HT-29 (cell line): ENCODE data around the gene TEX2. TPM values are rescaled to one million over a fixed set of nuclear protein-coding genes. Genes with fewer than 3 reads are reported as not detected.
"Not testable (repeated sequence)": the region's sequence is repeated elsewhere in the genome, so short reads cannot be mapped to it uniquely, and the experiment has no call there.

Source experiments
- DNase-seq: peaks from one replicate; pipeline ENCODE4 v3.0.0-alpha.2; 2015; ENCODE audit warnings: low spot score
- total RNA-seq: library from RNA; depleted of rRNA; stranded (reverse); fragments of >200 nt; shearing (Covaris generic); gene quantifications from 2 replicates; pipeline ENCODE4 v1.2.3, GENCODE V29; 2014

The TEX2 gene
- total RNA-seq, 1 experiment from 2014 or later: 9.8 TPM

DNA sequence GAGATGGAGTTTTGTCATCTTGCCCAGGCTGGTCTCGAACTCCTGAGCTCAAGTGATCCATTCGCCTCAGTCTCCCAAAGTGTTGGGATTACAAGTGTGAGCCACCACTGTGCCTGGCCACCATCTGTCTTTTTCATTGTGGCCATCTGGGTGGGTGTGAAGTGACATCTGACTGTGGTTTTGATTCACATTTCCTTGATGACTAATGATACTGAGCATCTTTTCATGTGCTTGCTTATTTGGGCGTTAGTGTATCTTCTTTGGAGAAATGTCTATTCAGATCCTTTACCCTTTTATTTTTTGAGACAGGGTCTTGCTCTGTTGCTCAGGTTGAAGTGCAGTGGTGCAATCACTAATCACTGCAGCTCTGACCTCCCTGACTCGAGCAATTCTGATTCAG lies 79.2 kb downstream of the TEX2 start:
- no peak for DNase-seq

DNA sequence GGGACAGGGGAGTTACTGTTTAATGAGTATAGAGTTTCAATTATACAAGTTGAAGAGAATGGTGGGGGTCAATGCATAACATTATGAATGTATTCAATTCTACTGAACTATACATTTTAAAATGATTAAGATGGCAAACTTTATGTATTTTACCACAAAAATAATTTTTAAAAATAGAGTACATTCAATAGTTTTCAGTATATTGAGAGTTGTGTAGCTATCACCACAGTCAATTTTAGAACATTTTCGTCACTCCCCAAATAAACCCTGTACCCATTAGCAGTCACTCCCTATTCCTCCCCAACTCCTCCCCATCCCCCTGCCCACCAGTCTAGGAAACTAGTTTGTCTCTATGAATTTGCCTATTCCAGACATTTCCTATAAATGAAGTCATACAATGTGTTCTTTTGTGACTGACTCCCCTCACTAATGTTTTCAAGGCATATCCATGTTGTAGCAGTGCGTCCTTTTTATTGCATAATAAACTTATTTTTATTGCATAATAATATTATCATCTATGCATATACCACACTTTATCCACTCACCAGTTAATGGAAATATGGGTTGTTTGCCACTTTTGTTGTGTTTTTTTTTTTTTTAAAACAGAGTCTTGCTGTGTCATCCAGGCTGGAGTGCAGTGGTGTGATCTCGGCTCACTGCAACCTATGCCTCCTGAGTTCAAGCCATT lies 80.6 kb downstream of the TEX2 start:
- no peak for DNase-seq

DNA sequence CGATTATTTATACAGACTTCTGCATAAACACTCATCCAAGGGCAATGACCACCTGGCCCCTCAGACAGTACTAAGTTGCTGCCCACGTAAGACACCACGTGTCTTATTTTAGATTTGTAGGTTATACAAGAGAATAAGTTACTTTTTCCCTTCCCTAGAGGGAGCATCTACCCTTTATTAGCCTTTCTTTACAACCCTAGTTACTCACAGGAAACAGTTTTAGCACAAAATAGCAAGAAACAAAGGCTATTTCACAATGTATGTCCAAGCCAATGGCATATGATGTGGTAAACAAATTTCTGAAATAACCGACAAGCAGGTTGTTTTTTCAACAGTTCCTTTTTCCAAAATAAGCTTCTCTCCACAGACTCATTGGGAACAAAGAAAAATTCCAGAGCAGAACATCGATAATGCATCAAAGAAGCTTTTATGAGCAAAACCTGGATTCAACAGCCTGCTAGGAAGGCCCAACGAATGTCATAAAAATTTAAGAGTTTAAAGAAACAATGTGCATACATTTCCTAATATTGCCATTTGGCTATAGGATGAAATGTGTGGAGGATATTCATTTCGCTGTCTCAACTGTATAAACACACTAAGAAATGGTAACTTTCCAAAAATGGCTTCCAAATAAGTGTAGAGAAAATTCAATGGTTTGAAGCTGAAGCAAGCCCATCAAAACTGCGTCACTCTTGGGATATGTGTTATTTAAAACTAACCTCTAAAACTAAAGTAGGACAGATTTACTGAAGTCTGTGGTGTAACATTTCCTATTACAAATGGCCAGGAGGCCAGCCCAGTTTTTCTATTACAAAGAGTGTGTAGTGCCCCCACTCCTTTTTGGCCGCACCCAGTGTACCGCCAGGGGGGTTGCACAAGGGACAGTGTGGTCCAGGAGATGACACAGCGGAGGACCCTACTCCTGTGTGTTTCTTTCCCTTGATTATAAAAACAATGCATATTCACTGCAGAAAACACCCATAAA lies 82.7 kb downstream of the TEX2 start:
- DNase-seq: no peak

DNA sequence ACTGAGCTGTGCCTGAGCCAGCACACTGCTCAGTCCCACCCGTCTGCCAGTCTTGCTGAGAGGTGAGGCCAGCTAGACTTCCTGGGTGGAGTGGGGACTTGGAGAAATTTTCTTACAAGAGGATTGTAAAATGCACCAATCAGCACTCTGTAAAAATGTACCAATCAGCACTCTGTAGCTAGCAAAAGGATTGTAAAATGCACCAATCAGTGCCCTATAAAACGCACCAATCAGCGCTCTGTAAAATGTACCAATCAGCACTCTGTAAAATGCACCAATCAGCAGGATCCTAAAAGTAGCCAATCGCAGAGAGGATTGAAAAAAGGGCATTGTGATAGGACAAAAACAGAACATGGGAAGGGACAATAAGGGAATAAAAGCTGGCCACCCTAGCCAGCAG lies 84.0 kb downstream of the TEX2 start:
- DNase-seq: not testable (repeated sequence)

DNA sequence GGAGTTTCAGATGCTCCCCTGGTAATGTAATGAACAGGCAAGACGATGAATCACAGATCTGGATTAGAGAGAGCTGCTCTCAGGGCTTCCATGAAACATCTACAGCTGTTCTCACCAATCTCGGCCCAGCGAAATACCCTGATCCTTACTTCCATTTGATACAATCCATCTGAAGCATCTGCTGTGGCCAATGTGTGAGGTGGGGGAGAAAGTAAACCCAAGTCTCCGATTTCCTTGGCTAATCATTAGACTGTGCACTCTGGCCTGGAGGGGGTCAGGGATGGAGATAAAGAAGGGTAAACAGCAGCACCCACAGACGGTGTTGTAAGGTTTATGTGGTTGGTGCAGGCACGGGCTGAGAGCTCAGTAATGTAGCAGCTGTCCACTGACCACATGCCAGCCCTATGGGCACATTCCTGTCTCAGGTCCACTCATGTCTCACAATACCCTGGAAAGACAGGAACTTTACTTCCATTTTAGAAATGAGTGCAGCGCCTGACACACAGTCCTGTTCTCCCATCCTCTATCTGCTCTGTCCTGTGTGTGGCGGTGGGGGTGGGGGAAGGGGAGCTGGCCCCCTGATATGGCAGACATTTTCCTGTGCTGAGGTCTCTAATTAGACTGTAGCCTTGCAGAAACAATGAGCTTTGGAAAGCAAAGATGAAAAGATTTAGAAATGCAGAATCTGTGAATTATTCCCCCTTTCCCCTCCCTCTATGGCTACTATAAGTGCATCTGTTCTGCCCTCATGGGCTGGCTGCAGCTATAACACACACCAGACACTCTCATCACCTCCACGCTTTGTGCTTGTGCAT lies 84.8 kb downstream of the TEX2 start:
- no peak for DNase-seq

DNA sequence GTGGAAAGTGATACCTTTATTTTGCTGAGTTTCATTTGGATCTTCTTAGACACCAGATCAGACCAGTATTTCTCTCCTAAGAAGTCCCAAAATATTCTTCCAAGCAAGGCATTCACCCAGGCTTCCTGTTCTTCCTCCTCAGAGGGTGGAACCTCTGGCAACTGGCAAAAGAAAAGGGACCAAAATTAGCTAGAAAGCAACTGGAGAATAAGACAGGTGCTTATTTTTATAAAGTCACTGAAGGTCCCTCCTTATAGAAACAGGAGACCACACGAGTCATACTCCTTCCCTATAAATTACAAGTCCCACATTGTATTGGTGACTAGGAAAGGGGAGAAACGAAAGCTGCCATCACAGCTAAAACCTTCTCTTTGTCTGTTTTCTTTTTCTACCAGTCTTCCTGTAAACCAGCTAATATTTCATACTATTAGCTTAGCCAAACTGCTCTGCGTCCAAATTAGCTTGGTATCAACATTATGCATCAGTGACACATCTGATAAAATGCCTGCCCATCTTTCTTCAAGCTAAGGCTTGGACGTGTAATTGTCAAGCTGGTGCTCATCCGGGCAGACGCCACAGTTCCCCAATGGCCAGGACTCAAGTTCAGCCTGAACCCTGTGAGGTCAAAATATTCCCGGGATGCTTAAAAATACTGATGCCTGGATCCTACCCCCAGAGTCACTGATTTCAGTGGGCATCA lies 85.6 kb downstream of the TEX2 start:
- DNase-seq: no peak

DNA sequence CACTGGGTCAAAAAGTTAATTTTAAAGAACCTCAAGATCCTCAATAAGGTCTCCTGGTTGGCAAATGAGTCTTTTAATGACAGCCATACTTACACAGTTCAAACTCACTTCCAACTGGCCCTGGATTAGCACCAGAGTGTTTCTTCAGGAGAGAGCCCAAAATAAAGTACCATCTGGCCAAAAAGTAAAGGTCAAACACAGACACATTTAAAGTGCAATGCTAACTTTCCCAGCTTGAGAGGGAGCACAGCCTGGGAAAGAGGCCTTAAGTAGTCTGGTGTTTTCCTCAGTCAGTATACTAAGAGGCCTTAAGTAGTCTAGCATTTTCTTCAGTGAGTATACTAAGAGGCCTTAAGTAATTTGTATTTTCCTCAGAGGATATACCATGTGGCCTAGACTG lies 86.5 kb downstream of the TEX2 start:
- no peak for DNase-seq

DNA sequence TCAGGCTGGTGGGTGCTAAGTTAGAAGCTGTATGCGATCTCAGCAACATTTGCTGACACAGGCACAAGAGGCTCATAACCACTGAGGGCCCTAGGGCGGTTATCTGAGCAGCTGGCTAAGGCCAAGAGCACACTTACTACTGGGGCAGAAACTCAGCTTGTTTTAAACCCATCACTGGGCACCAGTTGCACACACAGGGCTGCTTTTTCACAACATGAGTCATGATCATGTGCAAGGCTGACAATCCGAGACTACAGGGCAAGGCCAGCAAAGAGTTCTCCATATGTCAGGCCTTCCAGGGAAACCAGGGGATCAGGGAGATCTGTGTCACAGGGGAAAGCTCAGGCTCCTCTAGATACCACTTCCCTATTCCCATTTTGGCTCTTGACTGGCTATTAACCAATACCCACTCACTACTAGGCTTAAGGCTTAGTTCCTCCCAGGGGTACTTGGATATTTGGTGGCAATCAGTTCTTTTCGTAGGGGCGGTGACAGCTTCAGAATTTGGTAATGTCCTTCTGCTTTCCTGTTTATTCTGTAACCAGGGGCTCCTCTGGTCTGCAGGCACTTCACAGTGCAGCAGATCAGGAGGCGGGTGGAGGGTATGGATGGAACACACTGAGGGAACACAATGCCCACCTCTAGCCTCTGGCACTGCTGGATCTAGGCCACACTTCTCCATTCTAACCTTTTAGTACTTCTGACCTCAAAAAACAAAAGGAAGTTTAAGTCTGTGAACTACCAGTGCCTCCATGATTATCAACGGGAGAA lies 88.2 kb downstream of the TEX2 start:
- DNase-seq: no peak

DNA sequence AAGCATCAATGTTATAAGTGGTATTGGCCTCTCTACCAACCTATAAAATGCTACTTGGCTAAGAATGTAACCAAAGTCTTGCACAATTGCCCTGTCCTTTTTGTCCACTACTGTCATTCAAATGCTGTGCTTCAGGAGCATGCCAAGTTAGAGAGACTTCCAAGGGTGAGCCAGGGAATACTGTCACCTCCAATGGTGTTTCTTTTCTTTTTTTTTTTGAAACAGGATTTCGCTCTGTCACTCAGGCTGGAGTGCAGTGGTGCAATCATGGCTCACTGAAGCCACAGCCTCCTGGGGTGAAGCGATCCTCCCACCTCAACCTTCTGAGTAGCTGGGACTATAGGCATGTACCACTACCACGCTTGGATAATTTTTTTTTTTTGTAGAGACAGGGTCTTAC lies 89.4 kb downstream of the TEX2 start:
- no peak for DNase-seq

DNA sequence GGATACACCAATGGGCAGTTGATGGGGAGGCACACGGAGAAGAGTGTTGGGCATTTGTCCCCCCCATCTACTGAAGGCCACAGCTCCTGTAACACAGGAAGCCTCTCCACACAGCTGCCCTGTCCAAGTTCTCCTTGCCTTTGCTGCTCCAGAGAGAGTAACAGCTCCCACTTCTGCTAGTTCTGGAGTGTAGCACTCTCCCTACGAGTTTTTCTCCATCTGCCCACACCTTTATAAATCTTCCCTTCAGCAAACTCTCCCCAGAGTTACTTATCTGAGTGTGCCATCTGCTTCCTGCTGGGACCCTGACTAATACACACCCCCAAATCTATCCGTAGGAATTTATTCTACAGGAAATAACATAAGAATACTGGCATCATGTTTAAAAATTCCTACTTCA lies 90.5 kb downstream of the TEX2 start:
- no peak for DNase-seq

DNA sequence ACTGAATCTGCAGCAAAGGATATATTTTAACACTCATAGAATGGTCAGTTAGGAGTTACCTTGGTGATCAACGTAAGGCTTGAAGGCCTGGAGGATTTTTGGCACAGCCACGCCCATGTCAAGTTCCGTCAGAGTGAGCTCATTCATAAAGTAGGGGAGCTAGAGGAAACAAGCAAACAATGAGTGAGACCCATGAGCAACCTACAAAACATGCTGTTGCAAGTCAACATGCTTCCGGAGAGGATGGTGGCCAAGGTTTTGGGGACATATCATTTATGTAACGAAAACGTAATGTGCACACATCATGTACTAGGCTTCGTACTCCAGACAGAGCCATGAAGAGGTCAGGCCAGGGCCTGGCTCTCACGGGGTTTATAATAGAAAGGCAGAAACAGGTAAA lies 92.0 kb downstream of the TEX2 start:
- DNase-seq: no peak

DNA sequence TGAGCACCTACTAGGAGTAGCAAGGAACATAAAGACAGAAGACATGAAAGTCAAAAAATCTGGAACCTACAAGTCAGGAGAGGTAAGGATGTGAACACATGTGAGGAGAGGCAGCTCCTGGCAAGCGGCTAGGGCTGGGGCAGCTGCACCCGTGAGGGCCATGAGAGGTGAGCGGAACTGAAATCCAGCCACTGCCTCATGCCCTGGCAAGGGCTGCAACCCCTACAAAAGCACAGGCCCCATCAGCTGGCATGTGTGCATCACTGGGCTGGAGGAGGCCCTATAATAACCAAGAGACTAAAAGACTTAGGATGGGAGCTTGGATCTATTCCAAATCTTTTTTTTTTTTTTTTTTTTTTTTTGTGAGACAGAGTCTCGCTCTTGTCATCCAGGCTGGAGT lies 92.8 kb downstream of the TEX2 start:
- no peak for DNase-seq

DNA sequence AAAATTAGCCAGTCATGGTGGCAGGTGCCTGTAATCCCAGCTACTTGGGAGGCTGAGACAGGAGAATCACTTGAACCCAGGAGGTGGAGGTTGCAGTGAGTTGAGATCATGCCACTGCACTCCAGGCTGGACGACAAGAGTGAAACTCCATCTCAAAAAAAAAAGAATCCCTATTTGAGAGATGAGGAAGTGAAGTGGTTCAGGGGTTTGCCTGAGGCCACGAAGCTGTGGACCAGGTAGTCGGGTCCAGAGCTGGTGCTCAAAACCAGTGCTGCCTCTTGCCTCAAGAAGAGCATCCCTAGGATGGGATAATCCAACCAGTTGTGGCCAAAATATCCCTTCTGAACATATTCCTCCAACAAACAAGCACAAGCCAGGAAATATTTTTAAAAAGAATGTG lies 95.4 kb downstream of the TEX2 start:
- not testable (repeated sequence) for DNase-seq

DNA sequence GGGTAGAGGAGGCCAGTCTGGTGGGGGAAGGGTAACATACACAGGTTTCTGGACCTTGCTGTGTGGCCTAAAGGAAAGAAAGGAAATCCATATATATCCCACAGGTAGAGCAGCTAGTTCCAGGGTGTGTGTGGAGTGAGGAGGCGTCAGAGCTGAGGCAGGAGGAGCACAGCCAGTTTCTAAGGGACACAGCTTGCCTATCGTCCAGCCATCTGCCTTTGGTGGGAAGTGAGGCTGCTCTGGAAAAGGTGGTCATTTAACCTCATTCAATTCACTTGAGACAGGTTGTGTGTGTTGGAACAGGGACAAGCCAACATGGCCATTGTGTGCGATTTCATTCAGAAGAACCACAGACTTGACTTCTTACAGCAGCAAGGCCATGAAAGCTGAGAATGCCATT lies 96.2 kb downstream of the TEX2 start:
- DNase-seq: no peak

DNA sequence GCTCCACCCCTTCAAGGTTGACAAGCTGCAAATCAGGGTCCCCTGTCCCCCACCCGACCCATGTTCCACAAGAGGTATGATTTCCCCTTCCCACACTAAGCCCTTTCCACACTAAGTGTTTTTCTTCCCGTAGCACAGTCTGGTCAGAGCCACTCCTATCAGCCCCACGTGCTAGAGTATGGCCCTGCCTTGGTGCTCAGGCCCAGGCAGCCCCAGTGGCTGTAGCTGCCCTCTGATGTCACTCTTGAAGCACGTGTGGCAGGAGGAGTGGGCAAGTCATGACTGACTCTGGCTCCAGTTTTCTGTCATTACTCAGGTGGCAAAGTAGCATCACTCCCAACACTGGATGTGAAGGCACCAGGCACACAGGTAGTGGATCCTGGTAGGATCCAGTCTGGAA lies 97.7 kb downstream of the TEX2 start:
- no peak for DNase-seq

DNA sequence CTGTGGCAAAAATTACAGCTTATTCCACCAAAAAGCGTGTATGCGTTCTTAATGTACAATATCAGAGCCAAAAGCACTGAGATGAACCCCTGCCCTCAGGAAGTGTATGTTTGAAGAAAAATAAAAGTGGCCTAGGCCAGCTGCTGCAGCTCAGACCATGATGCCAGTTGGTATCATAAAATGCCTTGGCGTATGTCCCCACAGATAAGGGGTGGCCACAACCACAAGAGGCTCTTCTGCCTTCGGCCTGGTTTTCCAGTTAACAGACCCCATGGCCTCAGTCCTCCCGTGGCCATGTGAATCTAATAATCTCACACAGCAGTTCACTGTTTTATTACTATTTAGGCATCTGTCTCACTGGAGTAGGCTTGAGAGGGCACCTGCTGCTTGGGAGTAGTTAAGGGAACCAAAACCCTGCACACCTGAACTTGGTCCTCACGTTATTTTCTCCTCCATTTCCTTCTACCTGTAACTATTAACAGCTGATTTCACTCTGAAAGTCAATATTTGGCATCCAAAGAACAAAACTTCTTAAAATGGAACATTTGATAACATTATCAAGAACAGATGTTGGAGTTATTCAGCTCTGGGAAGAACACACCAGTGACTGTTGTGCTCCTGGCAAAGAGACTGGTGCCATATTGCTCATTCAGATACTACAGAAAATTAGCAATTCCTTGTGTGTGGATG lies 98.3 kb downstream of the TEX2 start:
- DNase-seq: no peak

DNA sequence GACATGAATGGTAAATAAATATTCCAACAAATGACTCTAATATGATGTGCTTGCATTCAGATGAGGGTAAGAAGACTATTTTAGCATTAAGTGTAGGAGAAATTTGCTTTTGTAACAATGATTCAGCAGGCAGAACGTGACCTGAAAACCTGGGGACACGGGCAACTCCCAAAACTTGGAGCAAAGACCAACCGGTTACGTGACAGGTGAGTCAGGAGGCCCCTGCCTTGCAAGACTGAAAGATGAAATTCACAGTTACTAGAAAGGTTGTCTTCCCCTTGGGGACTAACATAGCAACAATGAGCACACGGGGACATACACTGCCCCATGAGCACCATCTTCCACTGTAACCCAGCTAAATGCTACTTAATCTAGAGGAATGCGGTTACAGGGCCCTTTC lies 99.6 kb downstream of the TEX2 start:
- no peak for DNase-seq

DNA sequence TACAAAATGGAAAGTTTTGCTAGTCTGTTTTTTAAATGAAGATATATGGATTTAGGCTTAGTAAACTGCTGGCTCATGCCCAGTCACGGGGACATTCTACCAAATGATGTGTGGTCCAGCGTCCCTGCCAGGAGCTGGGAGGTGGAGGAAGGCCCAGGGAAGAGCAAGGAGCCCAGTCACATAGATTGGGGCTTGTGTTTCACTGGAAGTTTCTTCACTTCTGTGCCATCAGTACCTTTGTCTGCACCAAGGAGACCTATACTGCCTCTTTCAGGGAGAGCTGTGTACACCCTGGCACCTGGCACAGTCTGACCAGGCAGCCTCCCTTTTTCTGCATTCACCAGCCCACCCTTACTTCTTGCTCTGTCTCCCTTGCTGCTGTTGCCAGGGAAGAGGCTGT lies 100.5 kb downstream of the TEX2 start:
- DNase-seq: no peak

DNA sequence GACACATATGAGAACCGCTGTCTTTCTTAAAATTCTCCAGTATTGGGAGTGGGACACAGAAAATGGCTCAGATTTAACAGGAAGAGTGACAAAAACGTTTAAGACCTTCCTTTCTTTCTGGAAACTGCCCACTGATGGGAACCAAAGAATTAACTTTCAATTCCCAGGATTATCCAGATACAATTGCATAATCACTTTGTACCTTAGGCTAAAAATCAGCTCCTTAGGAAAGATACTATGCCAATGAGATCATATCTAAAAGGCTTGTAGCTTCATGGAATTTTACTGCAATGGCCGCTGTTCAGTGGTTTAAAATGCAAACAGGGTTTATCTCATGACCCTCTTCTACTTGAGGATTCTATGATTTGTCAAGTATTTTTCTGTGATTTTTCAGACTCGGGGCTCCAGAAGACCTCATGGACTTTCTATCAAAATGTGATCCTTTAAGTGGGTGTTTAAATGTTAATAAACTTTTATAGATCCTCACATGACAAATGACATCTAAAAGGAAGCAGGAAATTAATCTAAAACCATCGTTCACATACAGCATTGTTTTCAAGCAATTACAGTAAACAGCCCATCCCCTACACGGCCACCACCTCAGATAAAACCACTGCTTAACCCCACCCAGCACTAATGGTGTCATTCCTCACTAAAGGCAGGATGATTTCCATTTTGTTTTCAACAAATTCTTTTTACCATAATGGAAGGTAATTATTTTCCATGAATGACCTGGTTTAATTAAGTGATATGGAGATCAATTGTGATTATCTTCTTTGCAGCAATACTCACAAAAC lies 101.5 kb downstream of the TEX2 start:
- DNase-seq: no peak
